ENCODE measurements around the gene ACR. TPM values are rescaled to one million over a fixed set of nuclear protein-coding genes. Genes with fewer than 3 reads are reported as not detected.
"Not testable (repeated sequence)": the region's sequence is repeated elsewhere in the genome, so short reads cannot be mapped to it uniquely, and the experiment has no call there.

The ACR gene
- total and polyA plus RNA-seq, 8 donors: 0.34 to 0.92 (median 0.40) TPM; not detected in 5

DNA sequence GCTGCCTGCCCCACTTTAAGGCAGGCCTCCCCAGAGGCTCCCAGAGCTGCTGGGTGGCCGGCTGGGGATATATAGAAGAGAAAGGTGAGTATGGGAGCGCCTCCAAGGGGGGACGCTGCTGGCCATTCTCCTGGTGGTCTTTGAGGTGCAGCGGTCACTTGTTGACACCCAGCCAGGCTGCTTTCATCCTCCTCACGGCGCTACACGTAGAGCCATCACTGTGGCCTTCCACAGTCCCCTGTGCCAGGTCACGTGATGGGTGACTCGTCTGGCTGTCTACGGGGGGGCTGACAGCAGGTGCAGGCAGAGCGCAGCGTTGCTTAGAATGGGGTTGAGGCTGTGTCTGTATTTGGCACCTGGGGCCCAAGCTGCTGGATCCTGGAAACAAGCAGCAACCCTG lies 1.9 kb downstream of the ACR start:
- TF ChIP-seq, protein P1, sequence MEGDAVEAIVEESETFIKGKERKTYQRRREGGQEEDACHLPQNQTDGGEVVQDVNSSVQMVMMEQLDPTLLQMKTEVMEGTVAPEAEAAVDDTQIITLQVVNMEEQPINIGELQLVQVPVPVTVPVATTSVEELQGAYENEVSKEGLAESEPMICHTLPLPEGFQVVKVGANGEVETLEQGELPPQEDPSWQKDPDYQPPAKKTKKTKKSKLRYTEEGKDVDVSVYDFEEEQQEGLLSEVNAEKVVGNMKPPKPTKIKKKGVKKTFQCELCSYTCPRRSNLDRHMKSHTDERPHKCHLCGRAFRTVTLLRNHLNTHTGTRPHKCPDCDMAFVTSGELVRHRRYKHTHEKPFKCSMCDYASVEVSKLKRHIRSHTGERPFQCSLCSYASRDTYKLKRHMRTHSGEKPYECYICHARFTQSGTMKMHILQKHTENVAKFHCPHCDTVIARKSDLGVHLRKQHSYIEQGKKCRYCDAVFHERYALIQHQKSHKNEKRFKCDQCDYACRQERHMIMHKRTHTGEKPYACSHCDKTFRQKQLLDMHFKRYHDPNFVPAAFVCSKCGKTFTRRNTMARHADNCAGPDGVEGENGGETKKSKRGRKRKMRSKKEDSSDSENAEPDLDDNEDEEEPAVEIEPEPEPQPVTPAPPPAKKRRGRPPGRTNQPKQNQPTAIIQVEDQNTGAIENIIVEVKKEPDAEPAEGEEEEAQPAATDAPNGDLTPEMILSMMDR (IDR thresholded peaks at IDR 0.05): no peak
- Histone ChIP-seq H3K36me3 (no peaks in the 10 kb centered on the region), H3K27ac (no peak overlapping the region), H3K9me3 (no peaks in the 10 kb centered on the region), H3K4me1 (no peaks in the 10 kb centered on the region), H3K27me3 (no peaks in the 10 kb centered on the region), H3K4me3 (no peak overlapping the region)
- ATAC-seq: no peak
- 66 to 71% methylated on average over 12 of the region's 12 CpGs for WGBS, 2 donors
- intact Hi-C loops (cut with DNase I): no loop called here
- FAIRE-seq: no peak
- peak in 2 of 6 donors; percentile 4 to 30 for DNase-seq

DNA sequence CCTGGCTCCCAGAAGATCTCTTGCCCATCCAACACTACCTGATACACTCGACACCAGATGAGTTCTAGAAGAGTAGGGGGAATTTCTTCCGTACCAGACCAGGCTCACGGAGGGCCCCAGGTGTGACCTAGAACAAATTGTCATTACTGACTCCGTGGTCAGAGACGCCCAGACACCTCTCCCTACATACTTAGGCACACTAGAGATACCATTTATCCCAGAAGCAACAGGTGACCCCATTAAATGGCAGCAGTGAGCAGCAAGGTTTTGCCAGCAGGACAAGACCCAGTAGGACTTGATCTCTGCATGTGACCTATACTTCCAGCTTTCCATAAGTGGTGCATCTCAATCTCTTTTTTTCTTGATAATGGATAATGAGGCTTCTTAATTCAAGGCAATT lies 2.7 kb downstream of the ACR start:
- H3K4me3 ChIP-seq; H3K27ac ChIP-seq; H3K9me3 ChIP-seq; ATAC-seq; intact Hi-C loops (cut with DNase I); H3K4me1 ChIP-seq; FAIRE-seq; H3K36me3 ChIP-seq; H3K27me3 ChIP-seq: not testable (repeated sequence)
- DNase-seq: peak in 1 of 6 donors; percentile 6
- 73 to 86% methylated on average over 5 of the region's 5 CpGs for WGBS, 2 donors

DNA sequence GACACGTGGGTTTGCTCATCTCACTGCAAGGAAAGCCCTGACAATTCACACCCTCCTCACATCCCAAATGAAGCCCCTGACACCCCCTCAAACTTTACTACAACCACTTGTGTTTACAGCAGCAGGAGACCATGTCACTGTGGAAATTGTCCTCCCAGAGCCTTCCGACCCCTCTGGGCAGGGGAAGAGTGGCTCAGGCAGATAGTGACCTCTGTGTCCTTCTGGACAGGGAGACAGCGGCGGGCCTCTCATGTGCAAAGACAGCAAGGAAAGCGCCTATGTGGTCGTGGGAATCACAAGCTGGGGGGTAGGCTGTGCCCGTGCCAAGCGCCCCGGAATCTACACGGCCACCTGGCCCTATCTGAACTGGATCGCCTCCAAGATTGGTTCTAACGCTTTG lies 6.4 kb downstream of the ACR start:
- H3K36me3 ChIP-seq; ATAC-seq; H3K4me3 ChIP-seq; H3K4me1 ChIP-seq; H3K27me3 ChIP-seq; intact Hi-C loops (cut with DNase I); FAIRE-seq; H3K27ac ChIP-seq; H3K9me3 ChIP-seq; DNase-seq: not testable (repeated sequence)
- WGBS, 2 donors: 51 to 59% methylated on average over 4 to 10 of the region's 12 CpGs

DNA sequence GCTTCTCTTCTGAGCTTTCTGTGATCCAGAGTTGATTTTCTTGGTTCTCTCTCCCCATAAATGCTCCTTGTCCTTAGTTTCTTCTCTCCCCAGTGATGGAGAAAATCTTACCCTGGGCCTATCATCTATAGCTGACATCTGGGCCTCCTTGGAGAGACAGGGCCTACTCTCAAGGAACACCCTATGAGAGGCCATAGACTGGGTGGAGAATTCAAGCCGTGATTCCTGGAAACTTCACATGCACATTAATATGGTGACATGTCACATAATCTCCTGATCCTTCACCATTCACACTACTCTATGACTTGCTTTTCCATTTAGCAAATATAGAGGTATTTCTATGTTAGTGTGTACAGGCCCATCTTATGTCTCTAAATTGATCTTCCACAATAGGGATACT lies 9.5 kb downstream of the ACR start:
- H3K27me3 ChIP-seq; DNase-seq; H3K4me3 ChIP-seq; ATAC-seq; H3K27ac ChIP-seq; H3K36me3 ChIP-seq; H3K4me1 ChIP-seq; H3K9me3 ChIP-seq; FAIRE-seq; intact Hi-C loops (cut with DNase I): not testable (repeated sequence)
- WGBS, 2 donors: 66 to 67% methylated on average over 1 of the region's 1 CpG

DNA sequence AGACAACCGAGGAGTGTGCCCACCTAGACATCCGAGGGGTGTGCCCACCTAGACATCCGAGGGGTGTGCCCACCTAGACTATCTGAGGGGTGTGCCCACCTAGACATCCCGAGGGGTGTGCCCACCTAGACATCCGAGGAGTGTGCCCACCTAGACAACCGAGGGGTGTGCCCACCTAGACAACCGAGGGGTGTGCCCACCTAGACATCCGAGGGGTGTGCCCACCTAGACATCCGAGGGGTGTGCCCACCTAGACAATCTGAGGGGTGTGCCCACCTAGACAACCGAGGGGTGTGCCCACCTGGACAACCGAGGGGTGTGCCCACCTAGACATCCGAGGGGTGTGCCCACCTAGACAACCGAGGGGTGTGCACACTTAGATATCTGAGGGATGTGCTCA lies 10.6 kb downstream of the ACR start:
- H3K36me3 ChIP-seq; H3K27ac ChIP-seq; intact Hi-C loops (cut with DNase I); FAIRE-seq; H3K4me3 ChIP-seq; ATAC-seq; H3K9me3 ChIP-seq; H3K27me3 ChIP-seq; DNase-seq; H3K4me1 ChIP-seq: not testable (repeated sequence)
- 42 to 58% methylated on average over 11 to 12 of the region's 13 CpGs for WGBS, 2 donors

DNA sequence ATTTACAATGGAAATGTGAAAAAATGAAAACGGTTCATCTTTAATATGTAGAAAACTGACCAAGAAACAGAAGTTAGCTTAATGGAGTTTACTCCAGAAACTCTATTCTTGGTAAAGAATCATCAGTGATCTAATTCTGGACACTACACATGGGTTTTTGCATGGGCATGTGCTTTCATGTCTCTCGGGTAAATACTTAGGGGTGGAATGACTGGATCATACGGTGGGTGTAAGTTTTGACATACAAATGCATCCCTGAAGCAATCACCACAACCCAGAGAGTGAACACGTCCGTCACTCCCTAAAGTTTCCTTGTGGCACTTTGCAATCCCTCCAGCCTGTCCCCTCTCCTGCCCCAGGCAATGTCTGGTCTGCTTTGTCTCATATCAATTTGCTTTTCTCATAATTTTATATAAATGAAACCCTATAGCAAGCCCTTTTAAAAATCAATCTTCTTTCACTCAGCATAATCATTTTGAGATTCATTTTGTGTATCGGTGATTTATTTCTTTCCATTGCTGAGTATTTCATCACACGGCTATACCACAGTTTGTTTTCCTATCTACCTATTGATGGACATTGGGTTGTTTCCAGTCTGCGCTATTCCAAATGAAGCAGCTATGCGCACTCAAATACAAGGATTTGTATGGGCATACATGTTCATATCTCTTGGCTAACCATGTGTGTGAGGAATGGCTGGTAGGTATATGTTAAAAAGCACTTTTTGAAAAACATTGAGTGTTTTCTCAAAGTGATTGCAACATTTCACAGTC lies 11.5 kb downstream of the ACR start:
- H3K4me1 ChIP-seq; H3K4me3 ChIP-seq; DNase-seq; H3K9me3 ChIP-seq; intact Hi-C loops (cut with DNase I); FAIRE-seq; ATAC-seq; H3K27me3 ChIP-seq; H3K36me3 ChIP-seq; H3K27ac ChIP-seq: not testable (repeated sequence)
- WGBS, 2 donors: 55 to 68% methylated on average over 9 of the region's 9 CpGs

DNA sequence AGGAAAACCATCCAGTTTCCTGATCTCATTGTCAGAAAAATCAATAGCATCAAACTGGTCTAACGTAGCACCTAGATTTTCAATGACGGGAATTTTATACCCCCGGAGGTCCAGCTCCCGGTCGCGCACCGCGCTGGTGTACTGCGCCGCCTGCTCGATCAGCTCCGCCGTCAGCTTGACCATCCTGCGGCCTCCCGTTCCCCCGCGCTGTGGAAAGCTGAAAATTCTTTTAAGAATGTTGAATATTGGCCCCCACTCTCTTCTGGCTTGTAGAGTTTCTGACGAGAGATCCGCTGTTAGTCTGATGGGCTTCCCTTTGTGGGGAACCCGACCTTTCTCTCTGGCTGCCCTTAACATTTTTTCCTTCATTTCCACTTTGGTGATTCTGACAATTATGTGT lies 17.2 kb downstream of the ACR start:
- peak in 1 of 4 donors; percentile 16 for ATAC-seq
- DNase-seq, H3K27me3 ChIP-seq: not testable (repeated sequence)

DNA sequence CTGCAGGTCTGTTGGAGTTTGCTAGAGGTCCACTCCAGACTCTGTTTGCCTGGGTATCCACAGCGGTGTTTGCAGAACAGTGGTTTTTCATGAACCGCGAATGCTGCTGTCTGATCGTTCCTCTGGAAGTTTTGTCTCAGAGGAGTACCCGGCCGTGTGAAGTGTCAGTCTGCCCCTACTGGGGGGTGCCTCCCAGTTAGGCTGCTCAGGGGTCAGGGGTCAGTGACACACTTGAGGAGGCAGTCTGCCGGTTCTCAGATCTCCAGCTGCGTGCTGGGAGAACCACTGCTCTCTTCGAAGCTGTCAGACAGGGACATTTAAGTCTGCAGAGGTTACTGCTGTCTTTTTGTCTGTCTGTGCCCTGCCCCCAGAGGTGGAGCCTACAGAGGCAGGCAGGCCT lies 18.4 kb downstream of the ACR start:
- H3K9me3 ChIP-seq; FAIRE-seq; DNase-seq; H3K4me1 ChIP-seq; intact Hi-C loops (cut with DNase I); H3K27ac ChIP-seq; H3K36me3 ChIP-seq; H3K27me3 ChIP-seq; ATAC-seq: not testable (repeated sequence)
- H3K4me3 ChIP-seq: peak overlapping the region in 2 of 4 donors; percentile 43 to 47
- 24 to 34% methylated on average over 7 to 9 of the region's 9 CpGs for WGBS, 2 donors

More for the DNA sequence above, 17.2 kb downstream of the ACR start:
- 65 to 79% methylated on average over 20 of the region's 20 CpGs for WGBS, 2 donors
- H3K4me3 ChIP-seq; H3K27ac ChIP-seq; H3K4me1 ChIP-seq; FAIRE-seq; intact Hi-C loops (cut with DNase I); H3K9me3 ChIP-seq; H3K36me3 ChIP-seq: not testable (repeated sequence)

DNA sequence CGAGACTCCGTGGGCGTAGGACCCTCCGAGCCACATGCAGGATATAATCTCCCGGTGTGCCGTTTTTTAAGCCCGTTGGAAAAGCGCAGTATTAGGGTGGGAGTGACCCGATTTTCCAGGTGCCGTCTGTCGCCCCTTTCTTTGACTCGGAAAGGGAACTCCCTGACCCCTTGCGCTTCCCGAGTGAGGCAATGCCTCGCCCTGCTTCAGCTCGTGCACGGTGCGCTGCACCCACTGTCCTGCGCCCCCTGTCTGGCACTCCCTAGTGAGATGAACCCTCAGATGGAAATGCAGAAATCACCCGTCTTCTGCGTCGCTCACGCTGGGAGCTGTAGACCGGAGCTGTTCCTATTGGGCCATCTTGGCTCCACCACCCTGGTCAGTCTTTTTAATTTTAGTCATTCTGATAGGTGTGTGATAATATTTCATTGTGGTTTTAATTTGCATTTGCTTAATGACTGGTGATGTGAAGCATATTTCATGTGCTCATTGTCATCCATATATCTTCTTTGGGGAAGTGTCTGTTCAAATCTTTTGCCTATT lies 19.0 kb downstream of the ACR start:
- H3K9me3 ChIP-seq; FAIRE-seq; intact Hi-C loops (cut with DNase I); H3K4me1 ChIP-seq; H3K36me3 ChIP-seq; H3K27me3 ChIP-seq; H3K27ac ChIP-seq: not testable (repeated sequence)
- H3K4me3 ChIP-seq: peak overlapping the region; percentile 29 to 51 (median 45)
- 13 to 16% methylated on average over 24 of the region's 24 CpGs for WGBS, 2 donors
- DNase-seq: peak in 2 of 6 donors; percentile 26
- peak in 2 of 4 donors; percentile 48 to 56 for ATAC-seq

DNA sequence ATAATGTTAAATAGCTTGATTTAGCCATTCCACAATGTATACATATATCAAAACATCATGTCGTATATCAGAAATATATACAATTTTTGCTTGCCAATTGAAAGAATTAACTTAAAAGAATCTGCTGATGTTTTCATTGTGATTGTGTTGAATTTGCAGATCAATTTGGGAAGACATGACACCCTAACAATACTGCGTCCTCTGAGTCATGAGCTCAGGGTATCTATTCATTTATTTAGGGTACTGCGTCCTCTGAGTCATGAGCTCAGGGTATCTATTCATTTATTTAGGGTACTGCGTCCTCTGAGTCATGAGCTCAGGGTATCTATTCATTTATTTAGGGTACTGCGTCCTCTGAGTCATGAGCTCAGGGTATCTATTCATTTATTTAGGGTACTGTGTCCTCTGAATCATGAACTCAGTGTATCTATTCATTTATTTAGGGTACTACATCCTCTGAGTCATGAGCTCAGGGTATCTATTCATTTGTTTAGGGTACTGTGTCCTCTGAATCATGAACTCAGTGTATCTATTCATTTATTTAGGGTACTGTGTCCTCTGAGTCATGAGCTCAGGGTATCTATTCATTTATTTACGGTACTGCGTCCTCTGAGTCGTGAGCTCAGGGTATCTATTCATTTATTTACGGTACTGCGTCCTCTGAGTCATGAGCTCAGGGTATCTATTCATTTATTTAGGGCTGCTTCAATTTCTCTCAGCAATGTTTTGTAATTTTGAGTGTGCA lies 21.8 kb downstream of the ACR start:
- DNase-seq; H3K27me3 ChIP-seq; H3K36me3 ChIP-seq; ATAC-seq; H3K9me3 ChIP-seq; H3K4me3 ChIP-seq; FAIRE-seq; H3K4me1 ChIP-seq; intact Hi-C loops (cut with DNase I); H3K27ac ChIP-seq: not testable (repeated sequence)
- WGBS, 2 donors: 36 to 55% methylated on average over 8 to 9 of the region's 10 CpGs

DNA sequence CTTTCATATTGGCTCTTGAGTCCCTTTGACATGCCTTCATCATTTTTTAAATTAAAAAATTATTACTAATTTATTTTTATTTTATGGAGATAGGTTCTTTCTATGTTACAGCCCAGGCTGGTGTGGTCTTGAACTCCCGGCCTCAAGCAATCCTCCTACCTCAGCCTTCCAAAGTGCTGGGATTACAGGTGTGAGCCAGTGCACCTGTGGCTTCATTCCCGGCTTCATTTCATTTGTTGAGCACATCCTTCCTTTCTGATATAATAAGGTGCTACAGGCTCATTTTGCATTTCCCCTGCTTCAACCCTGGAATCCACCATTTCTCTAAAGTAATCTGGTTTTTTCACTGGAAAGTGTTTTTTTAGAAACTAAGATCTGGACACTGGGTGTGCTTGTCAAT lies 23.8 kb downstream of the ACR start:
- FAIRE-seq; H3K4me1 ChIP-seq; DNase-seq; H3K36me3 ChIP-seq; H3K4me3 ChIP-seq; H3K27ac ChIP-seq; H3K9me3 ChIP-seq; H3K27me3 ChIP-seq; intact Hi-C loops (cut with DNase I); ATAC-seq: not testable (repeated sequence)
- WGBS, 2 donors: 60 to 90% methylated on average over 2 of the region's 2 CpGs
